AG08395 (cell line): ENCODE results near the gene PLA2G10.
"Not testable (repeated sequence)": the region's sequence is repeated elsewhere in the genome, so short reads cannot be mapped to it uniquely, and the experiment has no call there.

ENCODE experiments used
- DNase-seq: peaks from one replicate; pipeline ENCODE4 v3.0.0; 2012; ENCODE audit warnings: mixed read lengths, low spot score

Gene PLA2G10

GRCh38 chr16:14667347-14668266, 26.5 kb downstream of the PLA2G10 start:
- DNase-seq: no peak

GRCh38 chr16:14658063-14658462, 36.0 kb downstream of the PLA2G10 start:
- DNase-seq: no peak

GRCh38 chr16:14652726-14653125, 41.4 kb downstream of the PLA2G10 start:
- DNase-seq: no peak

- no peak for DNase-seq
Observed at GRCh38 chr16:14650629-14651028, 43.5 kb downstream of the PLA2G10 start.

DNA sequence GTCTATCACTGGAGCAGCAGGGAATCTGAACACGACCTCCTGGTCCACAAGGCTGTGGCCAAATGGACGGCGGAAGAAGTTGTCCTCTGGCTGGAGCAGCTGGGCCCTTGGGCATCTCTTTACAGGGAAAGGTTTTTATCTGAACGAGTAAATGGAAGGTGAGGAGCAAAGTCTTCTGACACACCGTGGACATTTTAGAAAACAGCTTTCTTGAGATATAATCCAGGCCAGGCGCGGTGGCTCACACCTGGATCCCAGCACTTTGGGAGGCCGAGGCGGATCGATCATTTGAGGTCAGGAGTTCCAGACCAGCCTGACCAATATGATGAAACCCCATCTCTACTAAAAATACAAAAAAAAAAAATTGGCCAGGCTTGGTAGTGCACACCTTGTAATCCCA, 44.3 kb downstream of the PLA2G10 start:
- no peak for DNase-seq

DNA sequence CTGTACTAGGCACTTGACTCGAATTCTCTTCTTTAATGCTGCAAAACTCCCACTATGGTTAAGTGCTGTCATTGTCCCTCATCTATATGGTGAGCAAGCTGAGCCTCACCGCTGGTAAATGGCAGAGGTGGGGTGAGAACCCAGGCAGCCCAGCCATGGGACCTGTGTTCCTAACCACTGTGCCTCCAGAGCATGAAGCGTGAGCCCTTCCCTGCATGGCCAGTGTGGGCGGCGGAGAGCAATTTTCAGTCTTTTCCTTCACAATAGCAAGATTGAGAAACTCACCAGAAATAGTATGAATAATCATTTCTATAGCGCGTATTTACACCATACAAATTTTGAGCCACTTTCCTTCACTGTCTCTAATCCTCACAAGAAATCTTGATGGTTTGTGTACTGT, 52.2 kb downstream of the PLA2G10 start:
- DNase-seq: no peak

GRCh38 chr16:14641206-14641605, 52.9 kb downstream of the PLA2G10 start:
- no peak for DNase-seq

- no peak for DNase-seq
Observed at GRCh38 chr16:14640538-14640937, 53.6 kb downstream of the PLA2G10 start.

- not testable (repeated sequence) for DNase-seq
Observed at GRCh38 chr16:14636951-14637240, 57.2 kb downstream of the PLA2G10 start.

DNA sequence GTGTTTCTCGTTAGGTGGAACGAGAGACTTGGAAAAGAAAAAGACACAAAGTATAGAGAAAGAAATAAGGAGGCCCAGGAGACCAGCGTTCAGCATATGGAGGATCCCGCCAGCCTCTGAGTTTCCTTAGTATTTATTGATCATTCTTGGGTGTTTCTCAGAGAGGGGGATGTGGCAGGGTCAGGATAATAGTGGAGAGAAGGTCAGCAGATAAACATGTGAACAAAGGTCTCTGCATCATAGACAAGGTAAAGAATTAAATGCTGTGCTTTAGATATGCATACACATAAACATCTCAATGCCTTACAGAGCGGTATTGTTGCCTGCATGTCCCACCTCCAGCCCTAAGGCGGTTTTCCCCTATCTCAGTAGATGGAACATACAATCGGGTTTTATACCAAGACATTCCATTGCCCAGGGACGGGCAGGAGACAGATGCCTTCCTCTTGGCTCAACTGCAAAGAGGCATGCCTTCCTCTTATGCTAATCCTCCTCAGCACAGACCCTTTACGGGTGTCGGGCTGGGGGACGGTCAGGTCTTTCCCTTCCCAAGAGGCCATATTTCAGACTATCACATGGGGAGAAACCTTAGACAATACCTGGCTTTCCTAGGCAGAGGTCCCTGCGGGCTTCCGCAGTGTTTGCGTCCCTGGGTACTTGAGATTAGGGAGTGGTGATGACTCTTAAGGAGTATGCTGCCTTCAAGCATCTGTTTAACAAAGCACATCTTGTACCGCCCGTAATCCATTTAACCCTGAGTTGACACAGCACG, 57.7 kb downstream of the PLA2G10 start:
- DNase-seq: not testable (repeated sequence)

DNA sequence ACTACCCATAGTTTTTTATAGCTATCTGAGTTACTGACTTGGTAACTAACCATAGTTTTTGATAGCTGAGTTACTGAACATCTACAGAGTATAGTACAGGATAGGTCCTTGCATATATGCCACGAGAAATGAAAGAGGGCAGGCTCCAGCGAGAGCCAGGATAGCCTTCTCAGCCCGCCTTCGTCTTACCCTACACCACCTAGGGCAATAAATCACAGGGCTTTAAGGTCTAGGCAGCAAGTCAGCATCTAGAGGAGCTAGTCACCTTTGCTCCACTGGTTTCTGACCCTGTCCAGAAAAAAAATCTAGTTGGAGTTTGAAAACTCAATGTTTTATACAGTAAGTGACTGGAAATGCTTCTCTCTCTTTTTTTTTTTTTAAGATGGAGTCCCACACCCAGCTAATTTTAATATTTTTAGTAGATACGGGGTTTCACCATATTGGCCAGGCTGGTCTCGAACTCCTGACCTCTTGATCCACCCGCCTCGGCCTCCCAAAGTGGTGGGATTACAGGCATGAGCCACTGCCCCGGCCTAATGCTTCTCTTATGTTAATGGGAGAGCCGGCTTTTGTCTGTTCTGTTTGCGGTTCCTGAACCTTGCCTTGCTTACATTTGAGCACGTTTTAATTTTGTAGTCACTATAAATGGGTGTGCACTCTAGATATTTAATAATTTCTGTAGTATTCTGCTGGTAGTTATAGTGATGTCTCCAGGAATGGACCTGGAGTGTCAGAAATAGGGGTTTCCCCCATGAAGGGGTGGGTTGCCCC, 58.5 kb downstream of the PLA2G10 start:
- DNase-seq: no peak

- no peak for DNase-seq
Observed at GRCh38 chr16:14634389-14634725, 59.8 kb downstream of the PLA2G10 start.

DNA sequence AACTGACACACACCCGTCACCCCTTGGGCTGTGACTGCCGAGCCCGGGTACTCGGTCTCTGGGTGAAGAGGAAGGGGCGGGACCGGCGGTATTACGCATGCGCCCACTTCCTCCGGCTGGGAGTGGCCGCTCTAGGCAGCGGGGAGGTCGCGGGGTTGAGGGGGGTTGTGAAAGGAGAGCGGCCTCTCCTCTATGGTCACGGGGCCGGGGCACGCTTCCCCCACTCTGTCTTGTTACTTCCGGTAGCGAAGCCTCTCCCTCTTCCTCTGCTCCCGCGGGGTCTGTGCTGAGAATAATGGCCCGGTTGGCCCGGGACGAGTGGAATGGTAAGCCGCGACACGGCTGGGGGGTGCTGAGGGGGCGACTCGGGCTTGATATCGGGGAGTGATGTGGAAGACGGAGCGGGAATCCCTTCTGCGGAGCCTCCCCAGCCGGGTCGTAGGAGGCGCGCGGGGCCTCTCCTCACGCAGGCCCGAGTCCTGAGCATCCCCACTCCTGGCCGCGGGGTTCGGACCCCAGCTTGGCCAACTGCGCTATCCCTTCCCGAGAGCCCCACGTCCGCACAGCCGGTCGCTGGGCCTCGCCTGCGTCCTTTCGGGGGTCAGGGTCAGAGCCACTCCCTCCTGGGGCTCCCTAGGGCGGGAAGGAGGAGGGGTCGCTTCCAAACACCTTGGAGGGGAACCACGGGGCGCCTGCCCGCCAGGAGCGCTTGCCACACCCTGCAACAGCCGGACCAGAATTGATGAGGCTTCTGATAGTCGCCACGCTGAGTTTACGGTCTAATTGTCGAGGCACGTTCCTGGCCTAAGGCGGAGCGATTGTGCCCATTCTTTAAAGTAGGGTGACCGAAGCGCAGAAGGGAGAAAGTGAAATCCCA, 61.2 kb downstream of the PLA2G10 start, which contains the start of gene BFAR:
Gene BFAR (plus strand): TSS at position 259 of the 877 bp plus-strand sequence. CDS start 11,396 bp downstream, outside the sequence.
- DNase-seq: peak; percentile 98

- not testable (repeated sequence) for DNase-seq
Observed at GRCh38 chr16:14630620-14631330, 63.3 kb downstream of the PLA2G10 start.

DNA sequence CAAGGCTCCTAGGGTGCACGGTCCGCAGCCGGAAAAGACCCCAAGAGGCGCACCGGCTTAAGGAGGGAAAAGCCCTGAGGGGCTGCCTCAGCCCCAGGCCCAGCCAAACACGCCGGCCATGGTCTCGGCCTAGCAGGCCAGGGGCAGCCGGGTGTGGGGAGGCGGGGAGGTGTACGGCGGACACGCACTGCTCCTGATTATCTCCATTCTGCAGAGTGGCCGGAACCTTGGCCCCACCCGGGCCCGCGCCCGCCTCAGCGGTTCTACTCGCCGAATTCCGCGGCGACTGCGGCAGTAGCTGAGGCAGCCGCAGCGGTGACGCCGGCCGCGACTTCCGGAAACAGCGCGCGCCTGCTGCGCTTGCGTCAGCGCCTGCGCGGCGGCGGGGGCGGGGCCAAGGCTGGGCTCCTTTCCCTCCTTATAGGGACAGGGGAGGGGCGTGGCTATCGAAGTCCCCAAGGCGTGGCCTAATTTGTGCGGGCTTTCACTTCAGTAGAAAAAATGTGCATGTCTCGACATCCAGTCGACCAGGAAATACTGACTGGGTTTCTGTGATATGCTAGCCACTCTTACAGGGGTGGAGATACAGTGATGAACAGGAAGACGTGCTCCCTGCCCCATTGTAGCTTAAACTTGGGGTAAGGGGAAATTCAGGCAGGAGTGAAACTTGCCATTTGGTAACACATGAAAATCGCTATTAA, 64.0 kb downstream of the PLA2G10 start, which contains the start of gene PARN:
Gene PARN (minus strand): TSS at position 342 of the 701 bp plus-strand sequence. CDS start 135 bp downstream, at position 207.
- DNase-seq: peak; percentile 98

- DNase-seq: peak; percentile 7
Observed at GRCh38 chr16:14629612-14629918, 64.5 kb downstream of the PLA2G10 start.

GRCh38 chr16:14628806-14629611, 65.1 kb downstream of the PLA2G10 start:
- no peak for DNase-seq

DNA sequence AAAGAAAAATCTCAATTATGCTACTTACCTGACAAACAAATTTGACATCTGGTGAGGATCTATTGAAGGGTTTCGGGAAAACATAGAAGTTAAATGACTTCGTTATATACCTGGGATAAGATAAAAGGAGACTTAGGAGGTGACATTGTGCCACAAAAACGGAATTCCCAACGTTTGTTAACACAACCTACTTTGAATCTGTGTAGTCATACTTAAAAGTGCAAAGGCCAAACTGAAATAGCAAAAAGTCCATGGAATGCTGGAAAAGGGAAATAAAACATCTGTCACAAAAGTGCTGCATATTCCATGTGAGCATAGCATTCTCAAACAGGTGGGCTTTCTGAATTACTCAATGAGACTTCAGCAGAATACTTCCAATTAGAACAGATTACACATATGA, 67.0 kb downstream of the PLA2G10 start:
- no peak for DNase-seq
